GM04503 (cell line): ENCODE data around the gene PM20D2.

Source experiments
- DNase-seq: peaks from one replicate; pipeline ENCODE4 v3.0.0-alpha.2; 2012; ENCODE audit warnings: low read depth

Gene PM20D2

DNA sequence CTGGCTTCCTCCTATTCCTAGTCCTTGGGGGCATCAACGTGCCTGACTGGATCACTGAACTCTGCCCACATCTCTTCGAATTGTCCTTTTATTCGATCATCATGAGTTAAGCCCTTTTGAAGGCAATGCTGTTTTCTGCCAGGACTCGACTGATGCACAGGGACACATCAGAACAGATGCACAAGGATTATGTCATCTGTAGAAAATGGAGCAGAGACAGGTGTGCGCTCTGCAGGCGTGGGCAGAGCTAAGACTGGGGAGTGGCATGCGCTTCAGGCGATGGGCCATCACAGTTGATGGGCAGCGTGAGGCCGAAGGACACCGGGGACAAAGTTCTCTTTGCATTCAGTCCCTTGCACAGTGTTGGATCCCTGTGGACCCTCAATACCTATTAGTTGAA lies 58.2 kb downstream of the PM20D2 start:
- DNase-seq = no peak

DNA sequence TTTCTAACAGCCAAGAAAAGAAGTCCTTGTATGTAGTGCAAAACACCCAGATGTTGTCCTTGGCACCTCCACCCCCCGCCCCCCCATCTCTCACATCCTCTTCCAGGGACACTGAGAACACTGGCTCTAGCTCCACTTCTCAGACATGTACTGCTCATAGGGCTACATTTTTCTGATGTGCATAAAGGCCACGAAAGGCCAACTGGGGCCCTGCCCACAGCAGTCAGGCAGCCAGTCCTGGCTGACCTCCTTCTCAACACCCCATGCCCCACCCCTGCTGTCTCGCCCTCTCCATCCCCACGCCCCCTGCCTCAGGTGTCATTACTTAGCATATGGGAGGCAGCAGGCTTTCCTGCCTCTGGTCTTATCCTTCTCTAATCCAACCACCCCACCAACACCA lies 60.0 kb downstream of the PM20D2 start:
- no peak for DNase-seq

DNA sequence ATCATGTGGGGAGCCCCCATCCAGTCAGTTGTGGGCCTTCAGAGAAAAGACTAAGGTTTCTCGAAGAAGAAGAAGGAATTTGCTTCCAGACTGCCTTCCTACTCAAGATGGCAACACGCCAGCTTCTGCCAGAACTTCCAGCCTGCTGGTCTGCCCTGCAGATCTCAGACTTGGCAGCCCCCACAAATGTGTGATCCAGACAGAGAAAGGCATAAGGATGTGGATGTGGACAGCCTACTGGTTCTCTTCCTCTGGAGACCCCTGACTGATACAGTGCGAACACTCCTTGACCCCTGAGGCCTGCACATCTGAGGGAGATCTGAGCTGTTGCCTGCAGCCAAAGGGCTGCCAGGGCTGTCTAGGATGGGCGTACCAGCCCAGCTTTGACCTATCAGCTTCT lies 62.7 kb downstream of the PM20D2 start:
- no peak for DNase-seq

DNA sequence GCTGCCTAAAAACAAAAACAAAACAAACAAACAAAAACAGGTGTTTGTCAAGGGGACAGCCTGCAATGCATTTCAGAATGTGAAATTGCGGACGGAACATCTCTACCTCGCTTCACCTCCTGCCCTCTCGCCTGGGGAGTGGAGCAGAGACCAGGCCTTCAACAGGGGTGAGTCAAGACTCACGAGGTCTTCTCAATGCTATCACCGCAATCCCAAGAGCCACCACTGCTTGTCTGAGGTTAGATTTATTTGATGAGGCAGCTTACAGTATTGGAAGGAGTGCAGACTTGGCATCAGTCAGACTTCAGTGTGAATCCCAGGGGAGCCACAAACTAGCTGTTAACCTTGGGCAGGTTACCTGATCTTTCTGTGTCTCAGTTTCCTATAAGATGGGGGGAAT lies 63.6 kb downstream of the PM20D2 start:
- DNase-seq = no peak

DNA sequence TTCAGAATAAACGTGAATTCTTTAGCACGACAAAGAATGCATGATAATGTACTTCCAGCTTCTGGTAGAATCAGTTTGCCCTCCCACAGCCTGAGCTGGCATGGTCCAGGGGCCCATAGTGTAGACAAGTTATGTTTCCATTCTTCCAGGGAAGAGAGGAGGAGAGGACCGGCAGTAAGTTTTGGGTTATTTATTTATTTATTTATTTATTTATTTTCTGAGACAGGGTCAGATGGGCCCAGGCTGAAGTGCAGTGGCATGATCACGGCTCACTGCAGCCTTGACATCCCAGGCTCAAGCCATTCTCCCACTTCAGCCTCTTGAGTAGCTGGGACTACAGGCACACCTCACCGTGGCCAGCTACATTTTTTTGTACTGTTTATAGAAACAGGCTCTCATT lies 66.6 kb downstream of the PM20D2 start:
- DNase-seq = no peak

DNA sequence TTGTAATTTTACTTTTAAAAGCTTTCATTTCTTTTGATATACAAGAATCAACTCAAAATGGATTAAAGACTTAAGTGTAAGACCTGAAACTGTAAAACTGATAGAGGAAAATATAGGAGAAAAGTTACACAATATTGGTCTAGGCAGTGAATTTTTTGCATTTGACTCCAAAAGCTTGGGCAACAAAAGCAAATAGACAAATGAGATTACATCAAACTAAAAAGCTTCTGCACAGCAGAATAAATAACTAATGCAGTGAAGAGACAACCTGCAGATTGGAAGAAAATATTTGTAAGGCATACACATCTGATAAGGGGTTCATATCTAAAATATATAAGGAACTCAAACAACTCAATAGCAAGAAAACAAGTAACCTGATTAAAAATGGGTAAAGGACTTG lies 68.3 kb downstream of the PM20D2 start:
- no peak for DNase-seq
